ENCODE measurements around the gene GPR157. TPM values are rescaled to one million over a fixed set of nuclear protein-coding genes. Genes with fewer than 3 reads are reported as not detected.
A peak's percentile ranks its signal among the peaks of the same experiment; 100 is the strongest.

Gene GPR157
- total and polyA plus RNA-seq, 2 experiments from 2014 or later, result 0.81 to 3.9 TPM

DNA sequence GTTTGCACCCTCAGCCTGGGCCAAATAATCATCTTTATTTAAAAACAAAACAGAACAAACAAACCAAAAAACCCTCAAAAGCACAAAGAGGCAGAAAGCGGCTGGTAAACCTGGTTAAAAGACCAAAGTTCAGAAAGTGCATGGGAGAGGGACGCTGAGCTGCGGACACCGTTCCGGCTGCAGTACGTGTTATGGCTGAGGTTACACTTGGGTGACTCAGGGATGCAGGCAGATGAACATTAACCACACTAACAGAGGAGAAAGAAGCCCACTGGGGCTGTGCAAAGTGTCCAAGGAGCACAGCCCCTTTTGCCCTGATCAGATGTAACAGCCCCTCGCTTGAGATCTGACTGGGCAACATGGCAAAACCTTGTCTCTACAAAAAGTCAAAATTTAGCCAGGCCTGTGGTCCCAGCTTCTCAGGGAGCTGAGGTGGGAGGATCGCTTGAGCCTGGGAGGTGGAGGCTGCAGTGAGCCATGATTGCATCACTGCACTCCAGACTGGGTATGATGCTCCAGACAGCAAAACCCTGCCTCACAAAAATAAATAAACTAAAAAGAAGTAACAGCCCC, 28.3 kb downstream of the GPR157 start (continued):
- TF ChIP-seq EZH2 (IDR thresholded peaks at IDR 0.05; ENCODE audit: low read depth, unreplicated experiment), result no peak

DNA sequence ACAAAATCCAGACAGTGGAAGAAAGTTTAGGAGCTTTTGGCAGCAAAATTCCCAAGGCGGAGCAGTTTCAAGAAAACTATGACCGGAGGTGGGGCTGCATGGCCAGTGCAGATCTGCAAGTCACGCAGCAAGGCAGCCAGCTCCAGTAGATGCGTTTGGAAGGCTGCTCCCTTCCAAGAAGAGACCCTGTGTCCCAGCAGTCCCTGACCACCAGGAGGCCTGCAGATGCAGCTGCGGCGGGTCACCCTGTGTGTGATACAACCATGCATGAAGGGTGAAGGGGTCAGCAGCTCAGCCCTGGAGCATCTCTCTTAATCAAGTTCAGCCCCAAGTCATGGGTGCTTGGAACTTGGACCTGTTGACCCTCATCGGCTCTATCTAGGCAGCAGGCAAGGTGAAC, 29.3 kb downstream of the GPR157 start:
- Histone ChIP-seq H3K27me3 (ENCODE audit: insufficient read depth) (no peaks in the 10 kb centered on the region), H3K79me2 (replicated peaks; ENCODE audit: insufficient read depth) (no peaks in the 10 kb centered on the region), H2AFZ (no peak overlapping the region), H3K4me2 (no peak overlapping the region), H4K20me1 (replicated peaks; ENCODE audit: insufficient read depth) (no peaks in the 10 kb centered on the region), H3K4me1 (ENCODE audit: insufficient read depth) (peaks cover 4% of the 10 kb centered on the region; the same call in 1 of the 2 replicates), H3K9me2 (ENCODE audit: insufficient read depth) (0 out of 2 replicates have a peak, but pooled peaks cover 4% of the 10 kb centered on the region), H3K4me3 (no peak overlapping the region), H3F3A (replicated peaks; ENCODE audit: low read depth) (no peaks in the 10 kb centered on the region), H3K27ac (ENCODE audit: low read depth) (no peak overlapping the region), H3K36me3 (ENCODE audit: insufficient read depth) (peaks cover 8% of the 10 kb centered on the region; the same call in 1 of the 2 replicates)
- H3K36me3 Mint-ChIP-seq (ENCODE audit: low read depth), result peaks cover 23% of the 10 kb centered on the region
- TF ChIP-seq ZNF331 (CRISPR knock-in tag; IDR thresholded peaks at IDR 0.05; ENCODE audit: low read depth), result no peak
- no peak for TF ChIP-seq EZH2phosphoT487 (IDR thresholded peaks at IDR 0.05; ENCODE audit: unreplicated experiment)
- no peak for TF ChIP-seq CREB1 (CRISPR knock-in tag; IDR thresholded peaks at IDR 0.05; ENCODE audit: low read depth)
- TF ChIP-seq, protein P1, sequence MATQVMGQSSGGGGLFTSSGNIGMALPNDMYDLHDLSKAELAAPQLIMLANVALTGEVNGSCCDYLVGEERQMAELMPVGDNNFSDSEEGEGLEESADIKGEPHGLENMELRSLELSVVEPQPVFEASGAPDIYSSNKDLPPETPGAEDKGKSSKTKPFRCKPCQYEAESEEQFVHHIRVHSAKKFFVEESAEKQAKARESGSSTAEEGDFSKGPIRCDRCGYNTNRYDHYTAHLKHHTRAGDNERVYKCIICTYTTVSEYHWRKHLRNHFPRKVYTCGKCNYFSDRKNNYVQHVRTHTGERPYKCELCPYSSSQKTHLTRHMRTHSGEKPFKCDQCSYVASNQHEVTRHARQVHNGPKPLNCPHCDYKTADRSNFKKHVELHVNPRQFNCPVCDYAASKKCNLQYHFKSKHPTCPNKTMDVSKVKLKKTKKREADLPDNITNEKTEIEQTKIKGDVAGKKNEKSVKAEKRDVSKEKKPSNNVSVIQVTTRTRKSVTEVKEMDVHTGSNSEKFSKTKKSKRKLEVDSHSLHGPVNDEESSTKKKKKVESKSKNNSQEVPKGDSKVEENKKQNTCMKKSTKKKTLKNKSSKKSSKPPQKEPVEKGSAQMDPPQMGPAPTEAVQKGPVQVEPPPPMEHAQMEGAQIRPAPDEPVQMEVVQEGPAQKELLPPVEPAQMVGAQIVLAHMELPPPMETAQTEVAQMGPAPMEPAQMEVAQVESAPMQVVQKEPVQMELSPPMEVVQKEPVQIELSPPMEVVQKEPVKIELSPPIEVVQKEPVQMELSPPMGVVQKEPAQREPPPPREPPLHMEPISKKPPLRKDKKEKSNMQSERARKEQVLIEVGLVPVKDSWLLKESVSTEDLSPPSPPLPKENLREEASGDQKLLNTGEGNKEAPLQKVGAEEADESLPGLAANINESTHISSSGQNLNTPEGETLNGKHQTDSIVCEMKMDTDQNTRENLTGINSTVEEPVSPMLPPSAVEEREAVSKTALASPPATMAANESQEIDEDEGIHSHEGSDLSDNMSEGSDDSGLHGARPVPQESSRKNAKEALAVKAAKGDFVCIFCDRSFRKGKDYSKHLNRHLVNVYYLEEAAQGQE (IDR thresholded peaks at IDR 0.05; ENCODE audit: unreplicated experiment), result no peak
- no peak for TF ChIP-seq EZH2 (IDR thresholded peaks at IDR 0.05; ENCODE audit: low read depth, unreplicated experiment)
- TF ChIP-seq, protein P2, sequence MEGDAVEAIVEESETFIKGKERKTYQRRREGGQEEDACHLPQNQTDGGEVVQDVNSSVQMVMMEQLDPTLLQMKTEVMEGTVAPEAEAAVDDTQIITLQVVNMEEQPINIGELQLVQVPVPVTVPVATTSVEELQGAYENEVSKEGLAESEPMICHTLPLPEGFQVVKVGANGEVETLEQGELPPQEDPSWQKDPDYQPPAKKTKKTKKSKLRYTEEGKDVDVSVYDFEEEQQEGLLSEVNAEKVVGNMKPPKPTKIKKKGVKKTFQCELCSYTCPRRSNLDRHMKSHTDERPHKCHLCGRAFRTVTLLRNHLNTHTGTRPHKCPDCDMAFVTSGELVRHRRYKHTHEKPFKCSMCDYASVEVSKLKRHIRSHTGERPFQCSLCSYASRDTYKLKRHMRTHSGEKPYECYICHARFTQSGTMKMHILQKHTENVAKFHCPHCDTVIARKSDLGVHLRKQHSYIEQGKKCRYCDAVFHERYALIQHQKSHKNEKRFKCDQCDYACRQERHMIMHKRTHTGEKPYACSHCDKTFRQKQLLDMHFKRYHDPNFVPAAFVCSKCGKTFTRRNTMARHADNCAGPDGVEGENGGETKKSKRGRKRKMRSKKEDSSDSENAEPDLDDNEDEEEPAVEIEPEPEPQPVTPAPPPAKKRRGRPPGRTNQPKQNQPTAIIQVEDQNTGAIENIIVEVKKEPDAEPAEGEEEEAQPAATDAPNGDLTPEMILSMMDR (conservative IDR thresholded peaks at IDR 0.05; ENCODE audit: low read depth in 2 of 2), result no peak
- no peak for TF ChIP-seq POLR2AphosphoS5 (IDR thresholded peaks at IDR 0.05; ENCODE audit: low read depth)
- no peak for TF ChIP-seq JUNB (IDR thresholded peaks at IDR 0.05; ENCODE audit: unreplicated experiment)
- TF ChIP-seq STAT1 (IDR thresholded peaks at IDR 0.05; ENCODE audit: unreplicated experiment), result no peak
- TF ChIP-seq ZNF114 (CRISPR knock-in tag; IDR thresholded peaks at IDR 0.05), result no peak
- TF ChIP-seq, protein P3, sequence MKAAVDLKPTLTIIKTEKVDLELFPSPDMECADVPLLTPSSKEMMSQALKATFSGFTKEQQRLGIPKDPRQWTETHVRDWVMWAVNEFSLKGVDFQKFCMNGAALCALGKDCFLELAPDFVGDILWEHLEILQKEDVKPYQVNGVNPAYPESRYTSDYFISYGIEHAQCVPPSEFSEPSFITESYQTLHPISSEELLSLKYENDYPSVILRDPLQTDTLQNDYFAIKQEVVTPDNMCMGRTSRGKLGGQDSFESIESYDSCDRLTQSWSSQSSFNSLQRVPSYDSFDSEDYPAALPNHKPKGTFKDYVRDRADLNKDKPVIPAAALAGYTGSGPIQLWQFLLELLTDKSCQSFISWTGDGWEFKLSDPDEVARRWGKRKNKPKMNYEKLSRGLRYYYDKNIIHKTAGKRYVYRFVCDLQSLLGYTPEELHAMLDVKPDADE (IDR thresholded peaks at IDR 0.05), result no peak
- no peak for TF ChIP-seq NANOG (IDR thresholded peaks at IDR 0.05; ENCODE audit: borderline replicate concordance)
- TF ChIP-seq, protein P4, sequence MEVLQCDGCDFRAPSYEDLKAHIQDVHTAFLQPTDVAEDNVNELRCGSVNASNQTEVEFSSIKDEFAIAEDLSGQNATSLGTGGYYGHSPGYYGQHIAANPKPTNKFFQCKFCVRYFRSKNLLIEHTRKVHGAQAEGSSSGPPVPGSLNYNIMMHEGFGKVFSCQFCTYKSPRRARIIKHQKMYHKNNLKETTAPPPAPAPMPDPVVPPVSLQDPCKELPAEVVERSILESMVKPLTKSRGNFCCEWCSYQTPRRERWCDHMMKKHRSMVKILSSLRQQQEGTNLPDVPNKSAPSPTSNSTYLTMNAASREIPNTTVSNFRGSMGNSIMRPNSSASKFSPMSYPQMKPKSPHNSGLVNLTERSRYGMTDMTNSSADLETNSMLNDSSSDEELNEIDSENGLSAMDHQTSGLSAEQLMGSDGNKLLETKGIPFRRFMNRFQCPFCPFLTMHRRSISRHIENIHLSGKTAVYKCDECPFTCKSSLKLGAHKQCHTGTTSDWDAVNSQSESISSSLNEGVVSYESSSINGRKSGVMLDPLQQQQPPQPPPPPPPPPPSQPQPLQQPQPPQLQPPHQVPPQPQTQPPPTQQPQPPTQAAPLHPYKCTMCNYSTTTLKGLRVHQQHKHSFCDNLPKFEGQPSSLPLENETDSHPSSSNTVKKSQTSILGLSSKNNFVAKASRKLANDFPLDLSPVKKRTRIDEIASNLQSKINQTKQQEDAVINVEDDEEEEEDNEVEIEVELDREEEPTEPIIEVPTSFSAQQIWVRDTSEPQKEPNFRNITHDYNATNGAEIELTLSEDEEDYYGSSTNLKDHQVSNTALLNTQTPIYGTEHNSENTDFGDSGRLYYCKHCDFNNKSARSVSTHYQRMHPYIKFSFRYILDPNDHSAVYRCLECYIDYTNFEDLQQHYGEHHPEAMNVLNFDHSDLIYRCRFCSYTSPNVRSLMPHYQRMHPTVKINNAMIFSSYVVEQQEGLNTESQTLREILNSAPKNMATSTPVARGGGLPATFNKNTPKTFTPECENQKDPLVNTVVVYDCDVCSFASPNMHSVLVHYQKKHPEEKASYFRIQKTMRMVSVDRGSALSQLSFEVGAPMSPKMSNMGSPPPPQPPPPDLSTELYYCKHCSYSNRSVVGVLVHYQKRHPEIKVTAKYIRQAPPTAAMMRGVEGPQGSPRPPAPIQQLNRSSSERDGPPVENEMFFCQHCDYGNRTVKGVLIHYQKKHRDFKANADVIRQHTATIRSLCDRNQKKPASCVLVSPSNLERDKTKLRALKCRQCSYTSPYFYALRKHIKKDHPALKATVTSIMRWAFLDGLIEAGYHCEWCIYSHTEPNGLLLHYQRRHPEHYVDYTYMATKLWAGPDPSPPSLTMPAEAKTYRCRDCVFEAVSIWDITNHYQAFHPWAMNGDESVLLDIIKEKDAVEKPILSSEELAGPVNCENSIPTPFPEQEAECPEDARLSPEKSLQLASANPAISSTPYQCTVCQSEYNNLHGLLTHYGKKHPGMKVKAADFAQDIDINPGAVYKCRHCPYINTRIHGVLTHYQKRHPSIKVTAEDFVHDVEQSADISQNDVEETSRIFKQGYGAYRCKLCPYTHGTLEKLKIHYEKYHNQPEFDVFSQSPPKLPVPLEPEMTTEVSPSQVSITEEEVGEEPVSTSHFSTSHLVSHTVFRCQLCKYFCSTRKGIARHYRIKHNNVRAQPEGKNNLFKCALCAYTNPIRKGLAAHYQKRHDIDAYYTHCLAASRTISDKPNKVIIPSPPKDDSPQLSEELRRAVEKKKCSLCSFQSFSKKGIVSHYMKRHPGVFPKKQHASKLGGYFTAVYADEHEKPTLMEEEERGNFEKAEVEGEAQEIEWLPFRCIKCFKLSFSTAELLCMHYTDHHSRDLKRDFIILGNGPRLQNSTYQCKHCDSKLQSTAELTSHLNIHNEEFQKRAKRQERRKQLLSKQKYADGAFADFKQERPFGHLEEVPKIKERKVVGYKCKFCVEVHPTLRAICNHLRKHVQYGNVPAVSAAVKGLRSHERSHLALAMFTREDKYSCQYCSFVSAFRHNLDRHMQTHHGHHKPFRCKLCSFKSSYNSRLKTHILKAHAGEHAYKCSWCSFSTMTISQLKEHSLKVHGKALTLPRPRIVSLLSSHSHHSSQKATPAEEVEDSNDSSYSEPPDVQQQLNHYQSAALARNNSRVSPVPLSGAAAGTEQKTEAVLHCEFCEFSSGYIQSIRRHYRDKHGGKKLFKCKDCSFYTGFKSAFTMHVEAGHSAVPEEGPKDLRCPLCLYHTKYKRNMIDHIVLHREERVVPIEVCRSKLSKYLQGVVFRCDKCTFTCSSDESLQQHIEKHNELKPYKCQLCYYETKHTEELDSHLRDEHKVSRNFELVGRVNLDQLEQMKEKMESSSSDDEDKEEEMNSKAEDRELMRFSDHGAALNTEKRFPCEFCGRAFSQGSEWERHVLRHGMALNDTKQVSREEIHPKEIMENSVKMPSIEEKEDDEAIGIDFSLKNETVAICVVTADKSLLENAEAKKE (CRISPR knock-in tag; IDR thresholded peaks at IDR 0.05), result no peak
- no peak overlapping the region for H3K27ac Mint-ChIP-seq
- no peak; the same call in 2 of the 3 replicates for ATAC-seq
- peak; percentile 26 for DNase-seq (ENCODE audit: low spot score)
- H3K9me3 Mint-ChIP-seq, result peaks cover 35% of the 10 kb centered on the region
- no peak overlapping the region for H3K4me3 Mint-ChIP-seq
- peaks cover 2% of the 10 kb centered on the region for H3K27me3 Mint-ChIP-seq (ENCODE audit: insufficient read depth, low read depth, poor library complexity)
- H3K4me1 Mint-ChIP-seq, result peaks cover 6% of the 10 kb centered on the region; the same call in 2 of the 3 replicates
